Measurements from ENCODE around the gene TENM4. TPM values are rescaled to one million over a fixed set of nuclear protein-coding genes. Genes with fewer than 3 reads are reported as not detected.
A peak's percentile ranks its signal among the peaks of the same experiment; 100 is the strongest.

Gene TENM4
- total and polyA plus RNA-seq, 2 experiments from 2014 or later = 19.0 to 105 TPM

DNA sequence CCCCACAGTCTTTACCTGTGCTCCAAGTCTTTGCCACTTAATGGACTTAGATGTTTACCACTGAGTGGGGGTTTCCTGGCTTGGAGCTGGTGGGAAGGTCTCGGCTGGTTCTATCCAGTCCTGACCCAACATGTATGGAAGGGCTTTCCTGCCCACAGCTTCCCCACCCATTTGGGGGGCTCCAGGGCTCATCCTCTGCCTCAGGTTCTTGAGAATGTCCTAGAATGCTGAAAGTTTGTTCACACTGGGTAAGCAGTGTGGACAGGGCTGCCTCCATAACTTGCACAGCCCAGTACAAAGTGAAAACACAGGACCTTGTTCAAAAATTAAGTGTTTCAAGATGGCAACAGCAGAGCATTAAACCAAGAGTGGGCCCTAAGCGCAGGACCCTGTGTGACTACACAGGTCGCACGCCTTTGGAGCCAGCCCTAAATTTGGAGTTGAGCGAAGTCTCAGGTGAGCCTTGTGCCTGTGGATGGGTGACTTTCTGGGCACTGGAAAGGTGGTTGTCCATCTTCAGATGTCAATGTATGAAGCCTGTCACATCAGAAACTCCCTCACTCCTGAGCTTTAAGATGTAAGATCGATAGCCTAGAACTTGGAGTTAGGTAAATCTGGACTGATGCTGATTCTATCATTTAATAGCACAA, 793.4 kb downstream of the TENM4 start:
- TF ChIP-seq, protein P1, sequence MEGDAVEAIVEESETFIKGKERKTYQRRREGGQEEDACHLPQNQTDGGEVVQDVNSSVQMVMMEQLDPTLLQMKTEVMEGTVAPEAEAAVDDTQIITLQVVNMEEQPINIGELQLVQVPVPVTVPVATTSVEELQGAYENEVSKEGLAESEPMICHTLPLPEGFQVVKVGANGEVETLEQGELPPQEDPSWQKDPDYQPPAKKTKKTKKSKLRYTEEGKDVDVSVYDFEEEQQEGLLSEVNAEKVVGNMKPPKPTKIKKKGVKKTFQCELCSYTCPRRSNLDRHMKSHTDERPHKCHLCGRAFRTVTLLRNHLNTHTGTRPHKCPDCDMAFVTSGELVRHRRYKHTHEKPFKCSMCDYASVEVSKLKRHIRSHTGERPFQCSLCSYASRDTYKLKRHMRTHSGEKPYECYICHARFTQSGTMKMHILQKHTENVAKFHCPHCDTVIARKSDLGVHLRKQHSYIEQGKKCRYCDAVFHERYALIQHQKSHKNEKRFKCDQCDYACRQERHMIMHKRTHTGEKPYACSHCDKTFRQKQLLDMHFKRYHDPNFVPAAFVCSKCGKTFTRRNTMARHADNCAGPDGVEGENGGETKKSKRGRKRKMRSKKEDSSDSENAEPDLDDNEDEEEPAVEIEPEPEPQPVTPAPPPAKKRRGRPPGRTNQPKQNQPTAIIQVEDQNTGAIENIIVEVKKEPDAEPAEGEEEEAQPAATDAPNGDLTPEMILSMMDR (IDR thresholded peaks at IDR 0.05; ENCODE audit: low read depth, low read length) = no peak
- Histone ChIP-seq H3K36me3 (no peaks in the 10 kb centered on the region), H3K4me3 (no peak overlapping the region), H3K27me3 (no peaks in the 10 kb centered on the region), H3K27ac (no peak overlapping the region), H3K9me3 (ENCODE audit: low read depth) (no peaks in the 10 kb centered on the region), H3K4me1 (ENCODE audit: low read depth) (no peaks in the 10 kb centered on the region)
- DNase-seq (ENCODE audit: low read depth in 1 of 2, low spot score in 1 of 2) = no peak

DNA sequence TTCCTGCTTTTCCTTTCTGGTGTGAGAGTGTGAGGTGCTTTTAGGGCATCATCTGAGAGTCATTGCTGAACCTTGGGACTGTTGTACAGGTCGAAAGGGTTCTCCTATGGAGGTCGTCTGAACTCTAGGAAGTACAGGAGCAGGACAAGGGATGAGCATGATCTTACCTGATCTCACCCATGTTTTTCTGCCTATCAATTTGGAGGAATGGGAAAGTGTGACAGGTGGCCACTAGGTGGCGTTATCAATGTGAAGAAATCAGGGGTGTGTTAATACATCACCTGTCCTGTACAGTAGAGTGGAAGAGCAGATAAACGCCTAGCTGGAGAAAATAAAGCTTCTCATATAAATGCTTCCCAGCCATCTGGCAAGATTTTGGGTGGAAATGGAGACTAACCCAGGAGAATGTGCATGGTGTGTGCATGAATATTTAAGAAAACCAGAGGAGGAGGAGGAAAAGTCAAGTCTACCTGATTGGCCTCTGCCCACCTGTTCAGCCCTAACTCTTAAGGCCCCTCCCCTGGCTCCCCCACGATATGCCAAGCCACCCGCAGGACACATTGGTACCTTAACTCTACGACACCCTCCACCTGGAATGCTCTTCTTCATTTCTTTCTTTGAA, 794.2 kb downstream of the TENM4 start:
- DNase-seq (ENCODE audit: low read depth in 1 of 2, low spot score in 1 of 2) = peak; percentile 53 to 69
- TF ChIP-seq, protein P1 (IDR thresholded peaks at IDR 0.05; ENCODE audit: low read depth, low read length) = peak; percentile 79
- no peaks in the 10 kb centered on the region for H3K27me3 ChIP-seq

DNA sequence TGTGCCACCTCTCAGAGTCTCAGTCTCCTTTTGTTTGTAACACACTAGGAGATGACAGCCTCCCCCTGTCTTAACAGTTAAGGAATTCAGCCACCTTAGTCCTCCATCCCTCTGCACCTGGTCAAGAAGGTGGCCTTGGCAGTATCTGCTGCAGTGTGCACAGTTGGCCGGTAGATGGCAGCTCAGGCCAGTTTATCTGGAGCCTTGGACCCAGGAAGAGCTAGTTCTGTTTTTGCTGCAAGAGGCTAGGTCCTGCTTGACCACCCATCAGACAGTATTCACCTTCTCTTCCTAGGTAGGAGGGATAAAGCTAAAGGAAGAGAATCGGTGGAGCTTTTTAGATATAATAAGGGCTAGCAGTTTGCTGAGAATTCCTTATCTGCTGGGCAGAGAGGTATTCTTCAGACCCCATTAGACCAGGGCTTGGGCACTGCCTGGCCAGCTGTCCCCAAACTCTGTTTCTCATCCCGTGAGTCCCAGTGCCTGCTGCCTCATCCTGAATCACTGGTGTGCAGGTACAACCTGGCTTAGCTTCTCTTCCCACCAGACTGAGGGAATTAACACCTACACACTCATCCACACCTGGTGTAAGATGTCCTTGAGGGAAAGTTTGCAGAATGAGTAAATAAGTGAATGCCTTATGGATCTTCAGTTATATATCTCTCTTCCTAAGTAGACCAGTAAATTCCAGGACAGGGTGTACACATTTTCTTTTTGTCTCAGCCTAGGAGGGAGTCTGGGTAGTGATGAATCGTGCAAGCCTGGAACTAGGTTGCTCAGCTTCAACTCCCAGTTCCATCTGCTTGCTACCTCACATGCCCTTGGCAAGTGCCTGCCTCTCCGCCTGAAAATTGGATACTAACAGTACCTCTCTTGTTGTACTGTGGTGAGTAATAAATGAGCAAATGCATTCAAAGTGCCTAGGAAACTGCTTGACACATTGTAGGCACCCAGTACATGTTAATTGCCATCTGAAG, 795.3 kb downstream of the TENM4 start:
- peak; percentile 77 to 78 for DNase-seq (ENCODE audit: low read depth in 1 of 2, low spot score in 1 of 2)
- H3K9me3 ChIP-seq (ENCODE audit: low read depth) = no peaks in the 10 kb centered on the region
- H3K36me3 ChIP-seq = no peaks in the 10 kb centered on the region
- TF ChIP-seq, protein P1 (IDR thresholded peaks at IDR 0.05; ENCODE audit: low read depth, low read length) = peak; percentile 93
- H3K4me3 ChIP-seq = no peak overlapping the region
- H3K4me1 ChIP-seq (ENCODE audit: low read depth) = no peaks in the 10 kb centered on the region
- no peaks in the 10 kb centered on the region for H3K27me3 ChIP-seq
- no peak overlapping the region for H3K27ac ChIP-seq

More for the DNA sequence above, 794.2 kb downstream of the TENM4 start:
- Histone ChIP-seq H3K27ac (no peak overlapping the region), H3K4me1 (ENCODE audit: low read depth) (no peaks in the 10 kb centered on the region), H3K9me3 (ENCODE audit: low read depth) (no peaks in the 10 kb centered on the region), H3K36me3 (no peaks in the 10 kb centered on the region), H3K4me3 (no peak overlapping the region)

DNA sequence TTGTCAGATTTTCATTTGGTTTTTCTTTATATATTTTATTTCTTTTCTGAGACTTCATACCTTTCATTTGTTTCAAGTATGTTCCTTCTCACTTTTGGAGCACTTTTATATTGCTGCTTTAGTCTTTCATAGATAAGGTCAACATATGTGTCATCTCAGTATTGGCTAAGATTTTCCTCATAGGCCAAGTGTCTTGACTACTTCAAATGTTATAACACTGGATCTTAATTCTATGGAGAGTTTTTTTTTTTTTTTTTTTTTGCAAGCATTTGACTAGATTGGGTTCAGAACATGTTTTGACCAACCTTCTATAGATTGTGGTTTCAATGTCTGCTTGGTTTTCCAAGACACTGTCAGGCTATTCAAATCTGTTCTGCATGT, 797.2 kb downstream of the TENM4 start:
- Histone ChIP-seq H3K9me3 (ENCODE audit: low read depth) (no peaks in the 10 kb centered on the region), H3K4me1 (ENCODE audit: low read depth) (no peaks in the 10 kb centered on the region), H3K27ac (no peak overlapping the region), H3K36me3 (no peaks in the 10 kb centered on the region), H3K27me3 (no peaks in the 10 kb centered on the region), H3K4me3 (no peak overlapping the region)
- TF ChIP-seq, protein P1 (IDR thresholded peaks at IDR 0.05; ENCODE audit: low read depth, low read length) = no peak
- DNase-seq (ENCODE audit: low read depth in 1 of 2, low spot score in 1 of 2) = no peak

DNA sequence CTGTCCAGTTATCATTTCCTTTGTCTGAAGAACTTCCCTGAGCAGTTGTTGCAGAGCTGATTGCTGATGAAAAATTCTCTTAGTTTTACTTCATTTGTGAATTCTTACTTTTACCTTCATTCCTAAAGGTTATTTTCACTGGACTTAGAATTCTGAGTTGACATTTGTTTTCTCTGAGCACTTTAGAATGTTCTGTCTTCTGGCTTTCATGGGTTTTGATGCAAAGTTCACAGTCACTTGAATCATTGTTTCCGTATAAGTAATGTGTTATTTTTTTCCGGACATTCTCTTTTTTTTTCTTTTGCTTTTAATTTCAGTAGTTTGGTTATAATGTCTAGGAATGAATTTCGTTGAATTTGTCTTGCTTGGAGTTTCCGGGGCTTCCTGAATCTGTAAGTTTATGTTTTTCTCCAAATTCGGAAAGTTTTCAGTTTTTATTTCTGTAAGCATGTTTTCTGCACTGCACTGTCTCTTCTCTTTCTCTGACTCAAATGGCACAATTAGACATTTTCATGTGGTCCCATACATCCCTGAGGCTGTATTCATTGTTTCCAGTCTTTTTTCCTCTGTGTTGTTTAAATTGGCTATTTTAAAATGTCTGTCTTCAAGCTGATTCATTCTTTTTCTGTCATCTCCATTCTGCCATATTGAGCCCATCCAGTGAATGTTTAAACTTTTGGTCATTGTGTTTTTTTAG, 797.7 kb downstream of the TENM4 start:
- Histone ChIP-seq H3K9me3 (ENCODE audit: low read depth) (no peaks in the 10 kb centered on the region), H3K4me3 (no peak overlapping the region), H3K27ac (no peak overlapping the region), H3K4me1 (ENCODE audit: low read depth) (no peaks in the 10 kb centered on the region), H3K27me3 (no peaks in the 10 kb centered on the region), H3K36me3 (no peaks in the 10 kb centered on the region)
- TF ChIP-seq, protein P1 (IDR thresholded peaks at IDR 0.05; ENCODE audit: low read depth, low read length) = no peak
- DNase-seq (ENCODE audit: low read depth in 1 of 2, low spot score in 1 of 2) = no peak

Measured in cardiac muscle cell (in vitro differentiated cells and primary cell).